Right lobe of liver (tissue), 4 donors: Measurements from ENCODE around the gene ZNF784.

Experiments used
- POLR2A ChIP-seq: fragments of 450-650 bp; IDR thresholded peaks from one replicate; pipeline ENCODE4 v1.6.1; 2017; ENCODE audit warnings: antibody characterized with exemption, mild to moderate bottlenecking
- TF ChIP-seq, protein P1 (sequence below), 4 donors: fragments of 200-600 bp in 3 of 4; fragments of 450-650 bp in 1 of 4; IDR thresholded peaks; one replicate each; pipeline versions ENCODE4 v1.5.1 to v1.8.0; 2016 to 2022; ENCODE audit warnings: antibody characterized with exemption in 4 of 4, mild to moderate bottlenecking in 2 of 4
- donor health status: DM: no; HTN: no; CAD: no.
- donor health status: DM: no; HTN: no; CAD: no.
- donor health status: DM: no; HTN: yes; CAD: no.

DNA sequence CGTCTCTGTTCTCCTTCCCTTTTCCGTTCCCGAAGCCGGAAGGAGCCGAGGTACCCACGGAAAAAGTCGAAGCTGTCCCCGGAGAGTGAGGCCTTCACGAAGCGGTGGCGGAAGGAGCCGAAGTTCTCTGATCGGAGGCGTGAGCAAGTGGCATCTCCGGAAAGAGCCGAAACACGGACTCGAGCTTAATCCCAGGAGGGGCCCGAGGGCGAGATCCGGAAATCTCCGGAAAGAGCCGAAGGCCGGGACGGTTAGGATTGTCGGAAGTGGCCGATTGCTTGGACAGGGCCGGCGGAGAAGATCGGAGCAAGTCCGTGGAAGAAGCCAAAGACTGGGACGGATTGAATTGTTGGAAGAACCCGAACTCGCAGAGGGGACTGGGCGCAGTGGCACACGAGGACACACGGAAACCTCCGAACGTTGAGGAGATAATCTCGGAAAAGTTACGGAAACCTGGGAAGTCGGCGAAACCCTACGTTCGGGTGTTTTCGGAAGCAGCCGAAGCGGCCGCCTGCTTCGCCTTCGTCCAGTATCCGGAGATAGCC, 30.0 kb upstream of the ZNF784 start:
- no peak for TF ChIP-seq POLR2A
- TF ChIP-seq, protein P1, sequence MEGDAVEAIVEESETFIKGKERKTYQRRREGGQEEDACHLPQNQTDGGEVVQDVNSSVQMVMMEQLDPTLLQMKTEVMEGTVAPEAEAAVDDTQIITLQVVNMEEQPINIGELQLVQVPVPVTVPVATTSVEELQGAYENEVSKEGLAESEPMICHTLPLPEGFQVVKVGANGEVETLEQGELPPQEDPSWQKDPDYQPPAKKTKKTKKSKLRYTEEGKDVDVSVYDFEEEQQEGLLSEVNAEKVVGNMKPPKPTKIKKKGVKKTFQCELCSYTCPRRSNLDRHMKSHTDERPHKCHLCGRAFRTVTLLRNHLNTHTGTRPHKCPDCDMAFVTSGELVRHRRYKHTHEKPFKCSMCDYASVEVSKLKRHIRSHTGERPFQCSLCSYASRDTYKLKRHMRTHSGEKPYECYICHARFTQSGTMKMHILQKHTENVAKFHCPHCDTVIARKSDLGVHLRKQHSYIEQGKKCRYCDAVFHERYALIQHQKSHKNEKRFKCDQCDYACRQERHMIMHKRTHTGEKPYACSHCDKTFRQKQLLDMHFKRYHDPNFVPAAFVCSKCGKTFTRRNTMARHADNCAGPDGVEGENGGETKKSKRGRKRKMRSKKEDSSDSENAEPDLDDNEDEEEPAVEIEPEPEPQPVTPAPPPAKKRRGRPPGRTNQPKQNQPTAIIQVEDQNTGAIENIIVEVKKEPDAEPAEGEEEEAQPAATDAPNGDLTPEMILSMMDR (IDR thresholded peaks at IDR 0.05): no peak
